ENCODE data around the gene SOX13.

DNA sequence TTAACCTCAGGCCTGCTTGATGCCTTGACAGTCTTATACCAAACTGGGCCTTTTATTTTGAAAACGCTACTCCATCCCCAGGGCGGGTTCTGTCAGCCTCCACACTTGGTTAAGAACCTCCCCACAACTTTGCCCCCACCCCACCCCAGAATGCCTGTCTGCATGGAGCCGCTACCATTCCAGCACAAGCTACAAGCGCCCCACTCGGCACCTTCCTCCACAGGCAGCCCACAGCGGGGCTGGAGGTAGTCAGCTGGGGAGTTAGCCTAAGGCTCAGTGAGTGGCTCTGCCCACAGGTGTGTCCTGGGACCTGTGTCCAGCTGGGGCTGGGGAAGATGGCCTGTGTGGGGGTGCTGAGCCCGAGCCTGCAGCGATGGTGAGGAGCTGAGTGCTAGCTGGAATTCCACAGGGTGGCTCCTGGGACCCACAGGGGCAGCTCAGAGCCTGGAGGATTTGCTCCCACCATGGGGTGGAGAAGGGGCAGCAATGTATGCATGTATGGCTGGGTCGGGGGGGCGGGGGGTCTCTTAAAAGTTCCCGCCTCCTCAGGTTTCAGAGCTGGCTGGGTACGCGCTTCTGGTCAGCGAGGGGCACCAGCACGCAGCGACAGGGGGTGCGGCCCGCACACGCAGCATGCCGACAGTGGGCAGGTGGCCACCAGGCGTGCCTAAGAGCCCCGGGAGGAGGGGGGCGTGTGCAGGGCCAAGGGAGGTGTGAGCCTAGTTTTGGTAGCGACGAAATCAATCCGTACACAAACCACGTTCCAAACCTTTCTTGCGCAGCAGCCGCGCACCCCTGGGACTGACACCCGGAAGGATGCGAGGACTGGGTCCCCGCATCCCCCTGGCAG, 78.0 kb downstream of the SOX13 start:
- TF ChIP-seq CTCF (IDR thresholded peaks at IDR 0.05), result no peak
- no peak for TF ChIP-seq POLR2AphosphoS5 (IDR thresholded peaks at IDR 0.05)

Measured in esophagus muscularis mucosa (tissue), 3 donors.